NCI-H748 treated with DMSO at 0.1 percent for 48 hours (cell line): ENCODE results near the gene TMEM203.
A peak's percentile ranks its signal among the peaks of the same experiment; 100 is the strongest.
"Not testable (repeated sequence)": the region's sequence is repeated elsewhere in the genome, so short reads cannot be mapped to it uniquely, and the experiment has no call there.

Source experiments
- DNase-seq: peaks from one replicate; lab custom pipeline; 2025; lab: John Stamatoyannopoulos, UW

Gene TMEM203

GRCh38 chr9:137242269-137243203 lies 37.1 kb upstream of the TMEM203 start:
- no peak for DNase-seq

- DNase-seq = no peak
These were observed 36.2 kb upstream of the TMEM203 start for GRCh38 chr9:137241490-137242268.

GRCh38 chr9:137240841-137241489 lies 35.5 kb upstream of the TMEM203 start, which contains the start of gene TUBB4B:
Gene TUBB4B (plus strand): TSS chr9:137241287. CDS start chr9:137241361, 74 bp downstream.
- DNase-seq = peak; percentile 99

GRCh38 chr9:137240318-137240840 lies 34.9 kb upstream of the TMEM203 start:
- DNase-seq = no peak

- not testable (repeated sequence) for DNase-seq
These were observed 34.2 kb upstream of the TMEM203 start for GRCh38 chr9:137239541-137240200.

- no peak for DNase-seq
These were observed 32.6 kb upstream of the TMEM203 start for GRCh38 chr9:137237759-137238726.

- DNase-seq = no peak
These were observed 31.5 kb upstream of the TMEM203 start for GRCh38 chr9:137236936-137237421.

- peak; percentile 79 for DNase-seq
These were observed 30.9 kb upstream of the TMEM203 start for GRCh38 chr9:137236238-137236935.

- no peak for DNase-seq
These were observed 30.2 kb upstream of the TMEM203 start for GRCh38 chr9:137235424-137236237.

- DNase-seq = no peak
These were observed 29.4 kb upstream of the TMEM203 start for GRCh38 chr9:137234758-137235423.

GRCh38 chr9:137234055-137234697 lies 28.7 kb upstream of the TMEM203 start:
- no peak for DNase-seq

GRCh38 chr9:137233143-137233980 lies 27.9 kb upstream of the TMEM203 start:
- no peak for DNase-seq

GRCh38 chr9:137232510-137232909 lies 27.1 kb upstream of the TMEM203 start:
- no peak for DNase-seq

GRCh38 chr9:137232101-137232500 lies 26.7 kb upstream of the TMEM203 start:
- DNase-seq = no peak

- no peak for DNase-seq
These were observed 26.1 kb upstream of the TMEM203 start for GRCh38 chr9:137231372-137232039.
